MM.1S (cell line): ENCODE results near the gene SCGB3A1.

Source experiments
- CTCF ChIP-seq: fragments of 300-600 bp; sonication (generic); IDR thresholded peaks from 2 replicates; pipeline ENCODE4 v1.5.1; 2016; ENCODE audit warnings: antibody characterized with exemption, low read length, mixed read lengths
- EZH2phosphoT487 ChIP-seq: fragments of 300-600 bp; sonication (generic); IDR thresholded peaks from 2 replicates; pipeline ENCODE4 v1.6.1; 2018; ENCODE audit warnings: antibody characterized with exemption, low read length

- TF ChIP-seq CTCF (no peak), EZH2phosphoT487 (no peak)
Observed at GRCh38 chr5:180606215-180606785, 15.0 kb upstream of the SCGB3A1 start.
